K562 (cell line): ENCODE measurements around the gene ZBTB48. TPM values are rescaled to one million over a fixed set of nuclear protein-coding genes. Genes with fewer than 3 reads are reported as not detected.

Source experiments
- BRD4 ChIP-seq: fragments of 200-600 bp; sonication (generic); IDR thresholded peaks from 2 replicates; pipeline ENCODE4 v1.6.1; 2017; ENCODE audit warnings: inconsistent platforms
- CBX3 ChIP-seq, 2 experiments: IDR thresholded peaks; 1 replicate in 1 of 2; 2 replicates in 1 of 2; pipeline ENCODE4 v1.6.1; 2012; ENCODE audit warnings: inconsistent platforms in 2 of 2, low read length in 2 of 2, borderline replicate concordance in 1 of 2, control low read depth in 1 of 2
- E2F4 ChIP-seq: sonication (generic); formaldehyde crosslinking; IDR thresholded peaks from 2 replicates; pipeline ENCODE4 v1.8.0; 2022; ENCODE audit warnings: mild to moderate bottlenecking, low read depth, missing genetic modification reagents
- ERF ChIP-seq: fragments of 450-650 bp; formaldehyde crosslinking; IDR thresholded peaks from 2 replicates; pipeline ENCODE4 v1.4.0; 2020; ENCODE audit warnings: mild to moderate bottlenecking, mixed read lengths
- FOXJ2 ChIP-seq: fragments of 200-800 bp; sonication (Bioruptor generic); IDR thresholded peaks from 2 replicates; pipeline ENCODE4 v1.6.1; 2016; ENCODE audit warnings: missing genetic modification characterization, missing compliant biosample characterization
- GABPB2 ChIP-seq: fragments of 250-450 bp; sonication (Bioruptor Pico); conservative IDR thresholded peaks from 2 replicates; pipeline ENCODE4 v1.5.1; 2021; ENCODE audit warnings: mild to moderate bottlenecking
- GTF2A2 ChIP-seq: IDR thresholded peaks from 2 replicates; pipeline ENCODE4 v1.6.1; 2016; ENCODE audit warnings: mild to moderate bottlenecking, missing genetic modification characterization, missing compliant biosample characterization
- GTF2B ChIP-seq: IDR thresholded peaks from 2 replicates; pipeline ENCODE4 v1.6.1; 2011; ENCODE audit not compliant: insufficient read length; ENCODE audit errors: extremely low read depth
- LARP7 ChIP-seq: fragments of 450-650 bp; IDR thresholded peaks from 2 replicates; pipeline ENCODE4 v1.6.1; 2016
- MCM5 ChIP-seq: fragments of 450-650 bp; IDR thresholded peaks from 2 replicates; pipeline ENCODE4 v1.6.1; 2016; ENCODE audit warnings: low read depth
- MTA3 ChIP-seq: fragments of 450-650 bp; formaldehyde crosslinking; IDR thresholded peaks from 2 replicates; pipeline ENCODE4 v1.6.1; 2017; ENCODE audit warnings: mild to moderate bottlenecking, borderline replicate concordance
- PCBP1 ChIP-seq: fragments of 200-400 bp; formaldehyde crosslinking; IDR thresholded peaks from 2 replicates; pipeline ENCODE4 v1.6.1; 2018; ENCODE audit warnings: mild to moderate bottlenecking, low read depth, low read length; ENCODE audit not compliant: poor library complexity, severe bottlenecking
- PTTG1 ChIP-seq: fragments of 450-650 bp; IDR thresholded peaks from 2 replicates; pipeline ENCODE4 v1.6.1; 2016; ENCODE audit warnings: low read depth, mild to moderate bottlenecking, missing genetic modification characterization, missing compliant biosample characterization
- TAF7 ChIP-seq: fragments of 450-650 bp; IDR thresholded peaks from 2 replicates; pipeline ENCODE4 v1.6.1; 2016; ENCODE audit warnings: missing genetic modification characterization, missing compliant biosample characterization
- XRCC5 ChIP-seq: fragments of 200-400 bp; formaldehyde crosslinking; IDR thresholded peaks from 2 replicates; pipeline ENCODE4 v1.6.1; 2017; ENCODE audit warnings: low read depth, mild to moderate bottlenecking, low read length
- ZBTB33 ChIP-seq: sonication (generic); formaldehyde crosslinking; IDR thresholded peaks from 2 replicates; pipeline ENCODE4 v1.8.1; 2023; ENCODE audit warnings: mild to moderate bottlenecking, missing genetic modification reagents
- polyA plus RNA-seq, 8 experiments: library from polyadenylated mRNA; depleted of rRNA in 4 of 8; stranded (reverse) in 5 of 8; unstranded in 3 of 8; fragments of >200 nt; fragmentation: Nextera tagmentation in 2 of 8; fragmentation: Illumina TruSeq in 1 of 8; extraction: Ambion mirVana in 2 of 8; extraction: Trizol in 1 of 8; gene quantifications; 2 replicates each; pipeline versions ENCODE4 v1.2.1 to v1.2.3, GENCODE V29; 2011 to 2014; ENCODE audit warnings: inconsistent platforms in 1 of 8, missing spikeins in 1 of 8
- total RNA-seq, 7 experiments: library from RNA; depleted of rRNA in 6 of 7; stranded (reverse); fragments of >200 nt in 6 of 7; fragmentation: Illumina TruSeq in 2 of 7; extraction: Trizol in 2 of 7; gene quantifications; 2 replicates each; pipeline versions ENCODE4 v1.2.1 to v1.2.3, GENCODE V29; 2011 to 2021; ENCODE audit warnings: low replicate concordance in 1 of 7
- TF ChIP-seq, protein P1 (sequence below): sonication (generic); formaldehyde crosslinking; IDR thresholded peaks from 2 replicates; pipeline ENCODE4 v1.8.0; 2022; ENCODE audit warnings: missing genetic modification reagents, mild to moderate bottlenecking, moderate library complexity, borderline replicate concordance
- TF ChIP-seq, protein P2 (sequence below): sonication (generic); formaldehyde crosslinking; IDR thresholded peaks from 2 replicates; pipeline ENCODE4 v1.8.1; 2022; ENCODE audit warnings: missing genetic modification reagents
- TF ChIP-seq, protein P3 (sequence below): fragments of 450-650 bp; IDR thresholded peaks from 2 replicates; pipeline ENCODE4 v1.6.1; 2016; ENCODE audit warnings: borderline replicate concordance

The ZBTB48 gene
- total and polyA plus RNA-seq, 9 of the 15 experiments (the other 6 are each of a cell fraction or from before 2014, with no cell fraction given), result 1.9 to 66.9 (median 29.5) TPM

DNA sequence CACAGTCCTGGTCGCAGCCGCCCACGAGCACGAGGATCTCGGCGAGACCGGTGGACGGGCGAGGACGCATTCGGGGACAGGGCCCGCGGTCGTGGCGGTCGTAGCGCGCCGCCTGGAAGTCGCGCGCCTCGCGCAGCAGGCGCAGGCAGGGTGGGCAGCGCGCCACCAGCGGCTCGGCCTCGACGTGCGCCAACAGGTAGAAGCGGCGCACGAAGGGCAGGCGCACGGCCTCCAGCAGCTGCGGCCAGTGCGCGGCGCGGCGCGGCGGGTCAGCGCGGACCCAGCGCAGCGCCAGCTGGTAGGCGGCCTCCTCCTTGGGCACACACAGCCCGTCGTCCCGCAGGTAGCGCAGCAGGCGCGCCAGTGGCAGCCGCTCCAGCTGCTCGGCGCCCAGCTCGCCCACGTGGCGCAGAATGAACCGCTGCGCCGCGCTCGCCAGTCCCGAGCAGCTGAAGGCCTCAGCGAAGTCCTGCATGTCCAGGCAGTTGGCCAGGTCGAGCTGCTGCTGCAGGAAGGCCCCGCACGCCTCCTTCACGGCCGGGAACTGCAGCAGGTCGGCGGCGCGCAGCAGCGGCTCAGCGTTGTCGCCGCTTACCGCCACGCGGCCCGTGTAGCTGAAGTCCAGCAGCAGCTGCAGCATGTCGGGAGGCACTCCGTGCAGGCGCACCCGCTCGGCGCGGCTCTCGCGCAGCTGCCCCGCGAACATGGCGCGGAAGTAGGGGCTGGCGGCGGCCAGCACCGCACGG, 22.3 kb downstream of the ZBTB48 start (continued):
- TF ChIP-seq, protein P1, sequence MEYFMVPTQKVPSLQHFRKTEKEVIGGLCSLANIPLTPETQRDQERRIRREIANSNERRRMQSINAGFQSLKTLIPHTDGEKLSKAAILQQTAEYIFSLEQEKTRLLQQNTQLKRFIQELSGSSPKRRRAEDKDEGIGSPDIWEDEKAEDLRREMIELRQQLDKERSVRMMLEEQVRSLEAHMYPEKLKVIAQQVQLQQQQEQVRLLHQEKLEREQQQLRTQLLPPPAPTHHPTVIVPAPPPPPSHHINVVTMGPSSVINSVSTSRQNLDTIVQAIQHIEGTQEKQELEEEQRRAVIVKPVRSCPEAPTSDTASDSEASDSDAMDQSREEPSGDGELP, result peak; percentile 79
- TF ChIP-seq E2F4 (CRISPR knock-in tag) (peak; percentile 78; the same call in 1 of the 2 replicates), CBX3 (IDR thresholded peaks at IDR 0.05; ENCODE audit: borderline replicate concordance in 1 of 2, low read length in 2 of 2) (peak in 1 of 2 experiments; percentile 36; a peak in 1 of 3 replicates), LARP7 (no peak), PCBP1 (peak; percentile 11), GTF2A2 (tag) (0 out of 2 replicates have a peak, but pooled peaks have one; percentile 19), TAF7 (tag) (no peak), GABPB2 (CRISPR knock-in tag) (no peak), PTTG1 (no peak), BRD4 (peak; percentile 80; the same call in 1 of the 2 replicates), MTA3 (0 out of 2 replicates have a peak, but pooled peaks have one; percentile 22), GTF2B (no peak), ERF (CRISPR knock-in tag) (0 out of 2 replicates have a peak, but pooled peaks have one; percentile 77), MCM5 (no peak), FOXJ2 (tag) (0 out of 2 replicates have a peak, but pooled peaks have one; percentile 61), XRCC5 (no peak), ZBTB33 (CRISPR knock-in tag) (0 out of 2 replicates have a peak, but pooled peaks have one; percentile 25)
- TF ChIP-seq, protein P2, sequence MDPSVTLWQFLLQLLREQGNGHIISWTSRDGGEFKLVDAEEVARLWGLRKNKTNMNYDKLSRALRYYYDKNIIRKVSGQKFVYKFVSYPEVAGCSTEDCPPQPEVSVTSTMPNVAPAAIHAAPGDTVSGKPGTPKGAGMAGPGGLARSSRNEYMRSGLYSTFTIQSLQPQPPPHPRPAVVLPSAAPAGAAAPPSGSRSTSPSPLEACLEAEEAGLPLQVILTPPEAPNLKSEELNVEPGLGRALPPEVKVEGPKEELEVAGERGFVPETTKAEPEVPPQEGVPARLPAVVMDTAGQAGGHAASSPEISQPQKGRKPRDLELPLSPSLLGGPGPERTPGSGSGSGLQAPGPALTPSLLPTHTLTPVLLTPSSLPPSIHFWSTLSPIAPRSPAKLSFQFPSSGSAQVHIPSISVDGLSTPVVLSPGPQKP, result no peak
- TF ChIP-seq, protein P3, sequence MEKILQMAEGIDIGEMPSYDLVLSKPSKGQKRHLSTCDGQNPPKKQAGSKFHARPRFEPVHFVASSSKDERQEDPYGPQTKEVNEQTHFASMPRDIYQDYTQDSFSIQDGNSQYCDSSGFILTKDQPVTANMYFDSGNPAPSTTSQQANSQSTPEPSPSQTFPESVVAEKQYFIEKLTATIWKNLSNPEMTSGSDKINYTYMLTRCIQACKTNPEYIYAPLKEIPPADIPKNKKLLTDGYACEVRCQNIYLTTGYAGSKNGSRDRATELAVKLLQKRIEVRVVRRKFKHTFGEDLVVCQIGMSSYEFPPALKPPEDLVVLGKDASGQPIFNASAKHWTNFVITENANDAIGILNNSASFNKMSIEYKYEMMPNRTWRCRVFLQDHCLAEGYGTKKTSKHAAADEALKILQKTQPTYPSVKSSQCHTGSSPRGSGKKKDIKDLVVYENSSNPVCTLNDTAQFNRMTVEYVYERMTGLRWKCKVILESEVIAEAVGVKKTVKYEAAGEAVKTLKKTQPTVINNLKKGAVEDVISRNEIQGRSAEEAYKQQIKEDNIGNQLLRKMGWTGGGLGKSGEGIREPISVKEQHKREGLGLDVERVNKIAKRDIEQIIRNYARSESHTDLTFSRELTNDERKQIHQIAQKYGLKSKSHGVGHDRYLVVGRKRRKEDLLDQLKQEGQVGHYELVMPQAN, result peak; percentile 84
